OCI-LY3 (cell line): ENCODE results near the gene CDH4.

Source experiments
- EZH2phosphoT487 ChIP-seq: fragments of 200-600 bp; shearing (Covaris generic); IDR thresholded peaks from 2 replicates; pipeline ENCODE4 v1.6.1; 2018; ENCODE audit warnings: antibody characterized with exemption, mixed run types, low read depth
- TF ChIP-seq, protein P1 (sequence below): fragments of 200-600, 300-600 bp; sonication (generic); IDR thresholded peaks from 2 replicates; pipeline ENCODE4 v1.5.1; 2014; ENCODE audit warnings: antibody characterized with exemption, low read length, low read depth

DNA sequence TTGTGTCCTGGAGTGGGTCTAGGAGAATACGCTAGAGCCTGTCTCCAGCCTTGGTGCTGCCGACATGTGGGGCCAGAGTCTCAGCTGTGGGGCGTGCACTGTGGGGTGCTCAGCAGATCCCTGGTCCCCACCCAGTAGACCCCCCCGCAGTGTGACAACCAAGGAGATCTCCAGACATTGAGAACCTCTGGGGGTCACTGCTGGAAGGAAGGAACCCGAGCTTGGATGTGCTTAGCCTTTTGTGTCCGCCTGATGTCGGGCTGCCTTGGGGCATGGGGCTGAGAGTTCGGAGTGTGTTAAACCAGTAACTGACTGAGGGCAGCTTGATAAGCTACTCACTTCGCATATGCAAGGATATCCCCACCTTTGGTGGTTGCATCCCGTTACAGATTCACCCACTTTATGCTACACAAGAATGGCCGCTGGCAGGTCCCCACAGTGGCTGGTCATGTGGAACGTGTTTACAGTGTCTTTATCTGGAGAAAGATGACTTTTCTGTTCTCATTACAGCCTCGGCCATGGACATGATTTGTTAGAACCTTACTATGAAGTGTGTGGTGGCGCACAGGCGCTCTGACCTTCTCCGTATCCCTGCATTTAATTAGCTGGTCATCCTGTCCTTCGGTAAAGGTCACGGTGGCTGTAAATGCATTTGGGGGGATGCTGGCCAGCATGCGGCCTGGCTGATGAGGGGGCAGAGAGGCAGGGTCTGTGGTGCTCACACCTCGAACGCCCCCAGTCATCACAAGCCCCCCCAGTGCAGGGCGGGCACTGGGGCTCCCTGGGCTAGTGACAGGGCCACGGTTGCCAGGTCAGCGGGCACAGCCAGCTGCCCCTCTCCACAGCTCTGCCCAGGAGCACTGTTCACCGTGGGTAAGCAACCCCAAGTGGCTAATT is 446.8 kb downstream of the CDH4 start:
- TF ChIP-seq, protein P1, sequence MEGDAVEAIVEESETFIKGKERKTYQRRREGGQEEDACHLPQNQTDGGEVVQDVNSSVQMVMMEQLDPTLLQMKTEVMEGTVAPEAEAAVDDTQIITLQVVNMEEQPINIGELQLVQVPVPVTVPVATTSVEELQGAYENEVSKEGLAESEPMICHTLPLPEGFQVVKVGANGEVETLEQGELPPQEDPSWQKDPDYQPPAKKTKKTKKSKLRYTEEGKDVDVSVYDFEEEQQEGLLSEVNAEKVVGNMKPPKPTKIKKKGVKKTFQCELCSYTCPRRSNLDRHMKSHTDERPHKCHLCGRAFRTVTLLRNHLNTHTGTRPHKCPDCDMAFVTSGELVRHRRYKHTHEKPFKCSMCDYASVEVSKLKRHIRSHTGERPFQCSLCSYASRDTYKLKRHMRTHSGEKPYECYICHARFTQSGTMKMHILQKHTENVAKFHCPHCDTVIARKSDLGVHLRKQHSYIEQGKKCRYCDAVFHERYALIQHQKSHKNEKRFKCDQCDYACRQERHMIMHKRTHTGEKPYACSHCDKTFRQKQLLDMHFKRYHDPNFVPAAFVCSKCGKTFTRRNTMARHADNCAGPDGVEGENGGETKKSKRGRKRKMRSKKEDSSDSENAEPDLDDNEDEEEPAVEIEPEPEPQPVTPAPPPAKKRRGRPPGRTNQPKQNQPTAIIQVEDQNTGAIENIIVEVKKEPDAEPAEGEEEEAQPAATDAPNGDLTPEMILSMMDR: no peak
- TF ChIP-seq EZH2phosphoT487: no peak
